NCI-H524 (cell line): ENCODE data around the gene APBB1.

Experiments used
- DNase-seq, 2 experiments: peaks; one replicate each; lab custom pipeline; 2025; lab: John Stamatoyannopoulos, UW

APBB1 gene

DNA sequence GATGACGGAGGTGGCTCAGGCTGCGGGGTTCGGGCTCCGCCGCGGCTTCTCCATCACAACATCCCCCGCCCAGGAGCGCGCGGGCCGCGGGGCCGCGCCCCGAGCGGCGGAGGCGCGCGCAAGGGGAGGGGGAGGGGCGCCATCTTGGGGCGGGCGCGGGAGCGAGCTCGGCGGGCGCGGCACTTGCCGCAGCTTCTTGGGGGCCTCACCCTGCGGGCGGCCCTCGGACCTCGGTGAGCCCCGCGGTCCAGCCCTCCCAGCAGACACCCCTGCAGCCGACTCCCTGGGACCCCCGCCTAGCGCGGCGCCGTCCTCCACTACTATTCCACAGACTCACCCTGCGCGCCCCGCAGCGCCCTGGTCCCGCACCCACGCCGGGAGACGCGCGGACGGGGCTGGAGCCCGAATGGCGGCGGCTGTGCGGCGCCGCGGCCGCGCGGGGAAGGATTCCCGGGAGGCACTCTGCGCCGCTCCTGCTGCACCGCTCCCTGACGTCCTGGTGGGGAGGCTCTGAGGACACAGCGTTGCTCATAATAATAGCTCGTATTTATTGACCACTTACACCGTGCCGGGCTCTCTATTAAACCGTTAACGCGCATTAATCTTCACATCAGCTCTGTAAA is at the start of gene APBB1:
Gene APBB1 (minus strand): TSS at position 86 of the 623 bp plus-strand sequence. CDS start 7,747 bp downstream, outside the sequence.
- peak; percentile 52 to 68 for DNase-seq

DNA sequence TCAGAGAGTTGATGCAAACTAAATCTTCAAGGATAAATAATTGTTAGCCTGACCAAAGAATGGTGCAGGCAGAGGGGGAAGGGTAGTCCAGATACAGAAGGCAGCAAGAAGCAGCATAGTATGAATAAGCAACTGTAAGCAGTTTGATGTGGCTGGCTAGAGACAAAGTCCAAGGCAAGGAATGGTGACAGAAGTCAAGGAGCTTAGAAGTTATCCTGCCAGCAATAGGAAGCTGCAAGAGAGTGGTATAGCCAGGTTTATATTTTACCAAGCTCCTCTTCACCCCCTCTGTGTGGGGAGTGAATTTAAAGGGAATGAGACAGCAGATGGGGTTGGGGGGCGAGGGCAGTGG is 40.2 kb upstream of the APBB1 start:
- no peak for DNase-seq

DNA sequence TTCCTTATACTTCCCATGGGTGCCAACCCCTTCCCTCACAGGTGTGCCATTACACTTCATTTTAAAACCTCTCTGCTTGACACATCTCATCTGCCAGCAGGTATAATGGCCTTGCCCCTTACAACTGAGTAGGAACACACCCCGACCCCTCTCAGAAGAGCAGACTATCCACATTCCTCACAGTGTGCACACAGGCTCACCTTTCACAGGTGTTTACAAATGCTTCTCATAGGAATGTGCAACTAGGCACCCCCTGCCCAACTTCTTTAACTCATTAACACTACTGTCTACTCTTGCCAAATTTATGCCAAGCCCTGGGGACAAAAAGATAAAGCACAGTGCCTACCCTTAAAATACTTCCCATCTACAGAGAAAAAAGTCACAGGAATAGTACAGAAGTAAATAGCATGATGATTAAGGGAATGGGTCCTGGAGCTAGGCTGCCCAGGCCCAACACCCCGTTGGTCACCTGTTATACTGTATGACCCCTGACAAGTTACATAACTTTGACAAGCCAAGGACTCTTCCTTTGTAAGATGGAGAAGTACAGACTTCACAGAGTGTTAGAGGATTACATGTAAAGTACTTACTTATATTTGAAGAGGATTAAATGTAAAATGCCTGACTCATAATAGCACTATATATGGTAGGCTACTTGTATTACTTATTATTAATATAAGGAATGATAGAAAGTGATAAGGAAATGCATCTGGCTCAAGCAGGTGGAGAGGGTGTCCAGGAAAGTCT is 39.6 kb upstream of the APBB1 start:
- DNase-seq: no peak

DNA sequence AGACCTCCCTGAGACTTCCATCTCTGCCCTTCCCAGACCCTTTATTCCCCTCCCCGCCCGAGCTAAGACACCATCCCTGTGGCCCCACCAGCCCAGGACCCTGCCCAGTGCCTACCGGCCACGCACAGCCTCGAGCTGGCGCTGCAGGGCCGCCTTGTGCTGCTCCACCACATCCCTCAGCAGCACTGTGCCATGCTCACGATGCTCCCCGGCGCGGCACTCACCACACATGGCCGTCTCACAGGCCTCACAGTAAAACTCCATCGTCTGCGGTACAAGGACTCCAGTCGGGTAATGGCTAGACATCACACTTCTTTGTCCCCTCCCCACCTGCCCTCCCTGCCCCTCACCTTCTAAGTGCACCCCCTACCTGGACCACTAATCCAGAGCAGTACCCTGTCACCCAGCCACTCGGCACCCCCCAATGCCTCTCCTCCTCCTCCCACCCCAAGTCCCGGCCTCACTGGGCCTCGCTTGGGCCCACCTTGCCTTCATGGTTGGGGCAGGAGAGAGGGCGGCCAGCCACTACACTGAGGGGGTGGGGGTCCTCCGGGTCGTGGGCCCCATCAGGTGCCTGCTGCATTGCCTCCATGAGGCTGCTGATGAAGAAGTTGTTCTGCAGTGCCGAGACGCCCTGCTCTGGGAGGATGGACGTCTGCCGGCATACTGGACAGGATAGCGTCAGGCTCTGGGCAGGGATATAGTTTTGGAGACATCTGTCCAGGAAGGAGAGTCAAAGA is 38.9 kb upstream of the APBB1 start:
- no peak for DNase-seq

DNA sequence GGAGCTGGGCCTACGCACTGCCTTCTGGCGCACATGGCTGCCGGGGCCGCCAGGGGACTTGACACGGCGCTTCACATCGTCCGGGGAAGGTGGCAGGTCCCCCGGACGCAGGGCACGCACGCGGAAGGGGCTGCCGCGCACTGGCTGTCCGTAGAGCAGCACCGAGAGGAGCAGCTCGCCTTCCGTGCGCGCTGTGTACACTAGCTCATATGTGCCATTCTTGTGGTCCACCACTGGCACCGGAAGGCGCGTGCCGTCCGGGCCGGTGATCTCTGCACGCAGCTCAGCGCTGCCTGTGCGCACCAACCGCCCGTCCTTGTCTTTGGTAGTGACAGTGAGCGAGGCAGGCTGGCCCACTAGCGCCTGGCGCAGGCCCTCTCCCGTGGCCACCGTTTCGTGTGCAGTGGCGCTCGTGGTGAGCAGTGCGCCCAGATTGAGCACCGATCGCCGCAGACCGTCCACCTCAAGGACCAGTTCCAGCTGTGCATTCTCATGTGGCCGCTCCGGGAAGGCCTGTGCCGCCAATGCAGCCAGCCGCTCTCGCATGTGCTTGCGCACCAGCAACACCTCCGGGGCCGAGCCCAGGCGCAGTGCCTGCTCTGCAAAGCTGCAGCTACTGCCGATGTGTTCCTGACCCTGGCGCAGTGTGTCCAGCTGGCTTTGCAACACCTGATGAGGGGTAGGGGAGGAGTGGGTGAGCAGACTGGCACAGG is 37.6 kb upstream of the APBB1 start:
- DNase-seq: no peak

DNA sequence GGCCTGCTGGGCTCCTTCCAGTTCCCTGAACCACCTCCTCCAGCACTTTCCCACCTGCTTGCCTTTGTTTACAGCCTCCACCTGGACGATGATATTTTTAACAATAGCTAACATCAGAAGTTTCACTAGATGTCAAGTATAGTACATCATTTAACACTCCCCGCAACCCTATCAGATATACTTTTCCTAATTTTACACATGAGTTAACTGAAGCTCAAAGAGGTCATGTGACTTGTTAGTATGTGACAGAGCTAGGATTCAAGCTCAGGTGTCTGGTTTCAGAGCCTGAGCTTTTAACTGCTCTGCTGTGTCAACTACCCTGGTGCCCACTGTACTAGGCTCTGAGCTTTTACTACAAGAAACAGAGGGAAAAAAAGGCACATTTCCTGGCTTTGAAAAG is 36.2 kb upstream of the APBB1 start:
- no peak for DNase-seq

DNA sequence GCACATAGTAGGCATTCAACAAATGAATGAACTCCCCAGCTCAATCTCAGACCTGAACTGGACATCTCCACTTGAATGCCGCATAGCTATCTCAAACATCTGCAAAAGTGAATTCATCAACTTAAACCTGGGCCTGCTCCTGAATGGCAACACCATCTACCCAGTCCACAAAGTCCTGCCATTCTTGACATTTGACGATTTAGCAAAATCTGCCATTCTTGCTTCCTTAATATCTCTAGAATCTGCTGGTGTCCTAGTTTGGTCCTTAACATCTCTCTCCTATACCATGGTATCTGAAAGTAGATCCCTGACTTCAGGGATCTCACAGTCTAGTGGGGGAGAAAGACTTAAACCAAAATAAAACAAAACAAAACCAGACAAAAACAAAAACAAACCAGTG is 34.3 kb upstream of the APBB1 start:
- no peak for DNase-seq

DNA sequence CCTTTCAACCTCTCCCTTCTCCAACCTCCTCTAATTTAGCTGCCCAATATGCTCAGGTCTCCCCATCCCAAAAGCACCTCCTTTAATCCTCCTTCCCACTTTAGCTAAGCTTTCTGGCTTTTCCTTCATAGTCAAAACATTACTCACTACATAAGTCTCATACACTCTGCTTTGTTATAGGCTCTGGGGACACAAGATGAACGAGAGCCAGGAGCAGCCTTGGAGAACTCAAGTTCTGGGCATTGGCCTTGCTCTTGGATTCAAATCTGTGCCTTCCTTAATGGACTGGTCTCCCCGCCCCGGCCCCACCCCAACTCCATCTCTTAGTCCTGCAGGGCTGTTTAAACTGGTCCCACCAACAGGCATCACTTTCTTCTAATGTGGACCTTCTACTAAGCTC is 33.3 kb upstream of the APBB1 start:
- no peak for DNase-seq

DNA sequence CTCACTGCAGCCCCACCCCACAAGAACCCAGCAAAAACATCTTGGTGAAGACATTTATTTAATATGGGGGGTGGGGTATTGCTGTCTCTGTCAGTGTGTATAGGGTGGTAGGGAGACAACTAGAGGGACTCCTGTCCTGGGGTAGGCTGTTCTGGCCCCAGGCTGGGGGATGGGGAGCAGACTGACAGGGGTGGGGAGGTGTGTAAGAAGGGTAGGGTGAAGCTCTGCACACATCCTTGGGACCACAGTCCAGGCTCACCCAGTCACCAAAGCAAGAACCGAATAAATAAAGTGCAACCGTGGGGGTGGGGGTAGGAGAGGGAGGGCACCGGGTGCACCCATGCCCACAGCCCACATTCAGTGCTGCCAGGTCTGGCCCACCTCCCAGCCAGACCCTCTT is 29.7 kb upstream of the APBB1 start:
- DNase-seq: no peak

DNA sequence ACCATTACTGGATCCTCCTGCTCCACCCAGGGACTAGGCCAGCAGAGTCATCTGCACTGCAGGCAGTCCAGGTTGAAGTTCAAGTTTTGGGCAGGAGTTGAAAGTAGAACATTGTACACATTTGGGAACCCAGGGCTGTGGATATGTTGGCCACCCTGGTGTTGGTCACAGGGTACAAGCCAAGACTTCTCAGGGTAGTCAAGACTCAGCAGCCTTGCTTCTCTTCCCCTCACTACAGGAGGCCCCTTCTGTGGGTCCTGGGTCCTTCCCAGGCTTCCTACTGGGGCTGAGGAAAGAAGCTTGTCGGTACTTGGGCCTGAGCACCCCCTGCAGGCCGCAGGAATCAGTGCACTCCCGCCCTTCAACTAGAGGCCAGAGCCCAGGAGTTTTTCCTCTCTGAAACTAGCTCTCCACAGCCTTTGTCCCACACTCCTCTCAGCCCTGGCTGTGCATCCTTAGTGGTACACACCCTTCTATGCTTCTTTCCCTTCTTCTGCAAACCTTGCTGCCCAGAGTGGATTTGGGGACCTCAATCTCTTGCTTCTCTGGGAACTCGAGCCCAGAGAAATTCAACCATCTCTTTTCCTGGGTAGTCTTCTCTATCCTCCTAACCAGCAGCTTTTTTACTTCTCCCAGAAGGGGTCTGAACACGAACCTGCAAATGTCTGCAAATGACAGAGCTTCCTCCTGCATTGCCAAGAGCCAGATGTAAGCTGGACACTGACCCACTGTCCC is 24.5 kb upstream of the APBB1 start:
- DNase-seq: peak; percentile 1 to 25

DNA sequence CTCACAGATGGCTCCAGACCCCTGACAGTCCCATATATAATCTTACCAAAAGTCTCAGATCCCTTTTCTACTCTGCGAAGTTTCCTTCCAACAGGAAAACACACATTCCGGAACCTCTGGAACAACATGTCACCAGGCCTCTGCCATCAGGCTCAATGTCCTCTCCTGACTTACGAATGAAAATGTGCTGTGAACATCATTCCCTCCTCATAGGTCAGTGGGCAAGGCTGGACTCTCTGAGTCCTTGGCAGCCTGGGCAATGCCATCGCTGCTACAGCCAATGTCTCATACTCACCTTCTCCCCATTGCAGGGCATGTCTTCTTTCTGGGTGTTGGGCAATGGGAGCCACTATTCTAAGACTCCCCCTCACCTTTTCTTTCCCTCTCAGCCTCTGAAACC is 23.5 kb upstream of the APBB1 start:
- no peak for DNase-seq

DNA sequence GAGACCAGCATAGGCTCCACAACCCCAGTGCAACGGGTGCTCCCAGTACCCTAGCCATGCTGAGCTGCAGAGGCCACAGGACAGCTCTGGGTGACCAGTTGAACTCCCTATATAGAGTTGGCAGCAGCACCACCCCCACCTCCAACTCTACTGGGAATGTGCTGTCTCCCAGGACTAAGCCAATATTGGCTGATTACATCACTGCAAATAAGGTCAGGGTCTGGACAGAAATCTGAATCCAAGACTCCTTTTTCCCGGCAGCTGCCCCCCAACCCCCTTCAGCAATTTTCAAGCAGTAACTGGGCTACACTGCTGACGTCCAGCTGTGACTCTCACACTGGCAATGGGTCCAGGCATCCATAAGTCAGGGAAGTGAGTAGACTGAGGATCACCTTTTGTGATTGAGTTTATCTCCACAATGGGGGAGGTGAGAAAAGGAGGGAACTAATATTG is 22.0 kb upstream of the APBB1 start, which contains the start of gene HPX:
Gene HPX (minus strand): TSS at position 82 of the 453 bp plus-strand sequence. CDS start 24 bp downstream, at position 58.
- no peak for DNase-seq

DNA sequence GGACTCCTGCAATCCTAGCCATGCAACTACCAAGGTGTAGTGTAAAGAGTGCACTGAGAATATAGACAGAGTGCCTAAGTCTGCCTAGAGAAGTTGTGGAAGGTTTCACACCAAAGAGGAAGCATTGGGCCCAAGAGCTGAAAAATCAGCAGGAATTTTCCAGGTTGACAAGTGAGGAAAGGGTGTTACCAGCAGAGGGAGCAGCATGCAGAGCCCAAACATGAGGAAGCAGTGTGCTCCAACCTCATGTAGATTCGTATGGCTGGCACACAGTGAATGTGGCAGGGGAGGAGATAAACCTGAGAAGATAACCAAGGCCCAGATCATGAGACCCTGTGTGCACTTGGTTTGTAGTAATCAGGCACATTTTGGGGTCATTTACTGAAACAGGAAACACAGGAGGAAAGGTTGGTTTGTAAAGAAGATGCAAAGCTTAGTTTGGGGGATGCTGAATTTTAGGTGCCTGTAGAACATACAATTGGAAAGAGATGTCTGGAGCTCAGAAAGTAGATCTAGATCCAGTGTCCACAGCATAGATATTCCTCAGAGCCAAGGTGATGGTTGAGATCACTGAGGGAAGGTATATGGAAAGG is 20.2 kb upstream of the APBB1 start:
- peak in 1 of 2 experiments; percentile 49 for DNase-seq

DNA sequence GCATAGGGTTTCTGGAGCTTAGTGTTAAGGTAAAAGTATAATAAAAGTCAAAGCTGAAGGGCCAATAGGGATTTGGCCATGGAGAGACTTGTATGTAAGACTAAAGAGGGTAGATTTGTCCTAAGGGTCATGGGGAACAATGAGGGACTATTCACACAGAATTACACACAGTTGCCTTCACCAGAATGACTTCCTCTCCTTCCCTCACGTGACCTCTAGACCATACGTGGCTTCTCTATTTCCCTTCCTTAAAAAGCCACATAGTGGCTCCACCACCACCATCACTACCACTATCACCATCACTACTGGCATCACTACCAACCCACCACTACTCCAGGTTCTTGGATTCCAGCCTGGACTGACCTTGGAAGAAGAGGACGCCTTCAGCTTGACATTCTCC is 19.1 kb upstream of the APBB1 start:
- DNase-seq: no peak

DNA sequence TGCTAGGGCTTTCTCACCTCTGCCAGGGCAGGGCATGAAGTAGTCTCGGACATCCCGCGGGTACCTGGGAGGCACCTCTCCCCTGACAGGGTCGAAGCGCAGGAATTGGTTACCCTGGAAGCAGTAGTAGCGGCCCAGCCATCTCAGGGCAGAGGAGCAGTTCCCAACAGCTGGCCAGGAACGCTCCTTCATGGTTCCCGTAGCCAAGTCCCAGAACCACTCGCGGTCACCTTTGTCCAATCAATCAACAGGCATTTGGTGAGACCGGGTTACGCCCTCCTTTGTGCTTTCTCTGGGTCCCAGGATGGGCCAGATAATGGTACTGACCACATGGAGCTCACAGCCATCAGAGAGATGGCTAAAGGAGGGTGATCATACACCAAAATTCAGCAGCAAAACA is 18.5 kb upstream of the APBB1 start:
- no peak for DNase-seq

DNA sequence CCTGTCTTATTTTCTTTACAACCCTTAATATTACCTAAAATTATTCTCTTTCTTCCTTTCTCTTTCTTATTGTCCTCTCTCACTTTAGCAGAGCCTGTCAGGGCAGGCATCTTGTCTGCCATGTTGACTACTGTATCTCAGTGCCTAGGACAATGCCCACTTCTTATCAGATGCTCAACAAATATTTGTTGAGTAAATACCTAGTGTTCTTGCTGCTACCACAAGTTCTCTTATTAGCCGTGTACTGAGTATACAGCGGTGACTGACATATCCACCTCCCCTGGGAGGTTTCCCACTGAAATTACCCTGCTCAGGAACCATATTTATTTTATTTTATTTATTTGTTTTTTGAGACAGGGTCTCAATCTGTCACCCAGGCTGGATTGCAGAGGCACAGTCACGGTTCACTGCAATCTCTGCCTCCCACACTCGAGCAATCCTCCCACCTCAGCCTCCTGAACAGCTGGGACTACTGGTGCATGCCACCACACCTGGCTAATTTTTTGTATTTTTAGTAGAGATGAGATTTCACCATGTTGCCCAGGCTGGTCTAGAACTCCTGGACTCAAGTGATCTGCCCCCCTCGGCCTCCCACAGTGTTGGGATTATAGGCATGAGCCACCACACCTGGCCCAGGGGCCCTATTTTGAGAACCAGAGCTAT is 15.2 kb upstream of the APBB1 start:
- DNase-seq: no peak

DNA sequence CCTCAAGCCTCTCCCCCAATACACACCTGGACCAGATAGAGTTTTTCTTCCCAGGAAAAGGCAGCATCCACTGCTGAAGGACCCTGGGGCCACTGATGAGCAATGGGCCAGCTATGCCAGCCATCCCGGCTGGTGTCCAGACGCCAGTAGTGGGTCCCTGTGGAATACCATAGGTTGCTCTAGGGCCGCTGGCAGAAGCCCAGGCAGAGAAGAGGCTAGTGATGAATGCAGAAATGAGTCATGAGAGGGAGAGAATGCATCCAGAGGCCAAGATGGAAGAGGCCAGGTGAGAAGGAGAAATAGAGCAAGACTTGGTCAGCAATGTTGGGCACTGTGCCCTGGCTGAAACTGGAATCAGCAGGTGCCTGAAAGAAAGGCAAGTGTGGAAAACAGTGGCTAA is 13.0 kb upstream of the APBB1 start:
- DNase-seq: no peak

DNA sequence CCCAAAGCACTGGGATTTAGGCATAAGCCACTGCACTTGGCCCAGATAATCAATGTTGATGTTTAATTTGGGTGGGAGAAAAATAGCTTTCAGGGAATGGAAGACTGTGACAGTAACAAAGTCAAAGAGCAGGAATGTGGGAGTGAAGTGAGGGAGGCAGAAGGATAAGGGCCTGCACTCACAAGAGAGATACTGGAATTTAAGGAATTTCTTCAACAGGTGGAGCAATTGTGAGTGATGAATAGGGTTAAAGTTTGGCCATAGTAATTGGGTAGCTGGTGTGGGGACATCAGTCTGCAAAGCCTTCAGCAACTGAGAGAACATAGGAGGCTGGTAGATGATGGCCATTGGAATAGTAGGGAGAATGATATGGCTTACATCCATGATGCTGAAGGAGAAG is 8.6 kb upstream of the APBB1 start:
- DNase-seq: no peak

DNA sequence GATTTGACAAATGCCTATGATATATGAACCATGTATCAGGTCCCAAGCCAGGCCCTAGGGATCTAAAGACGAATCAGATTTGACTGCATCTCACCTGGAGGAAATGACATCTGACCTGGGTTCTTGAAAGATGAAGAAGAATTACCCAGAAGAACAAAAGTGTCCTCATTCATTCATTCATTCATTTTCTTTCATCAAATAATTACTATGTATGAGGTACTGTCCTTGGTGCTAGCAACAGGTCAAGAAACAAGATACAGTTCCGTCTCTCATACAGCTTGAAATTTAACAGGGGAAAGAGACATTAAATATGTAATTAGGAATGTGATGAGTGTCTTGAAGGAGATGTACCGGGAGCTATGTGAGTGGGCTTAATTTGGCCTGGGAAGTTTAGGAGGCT is 1.8 kb upstream of the APBB1 start:
- DNase-seq: no peak

DNA sequence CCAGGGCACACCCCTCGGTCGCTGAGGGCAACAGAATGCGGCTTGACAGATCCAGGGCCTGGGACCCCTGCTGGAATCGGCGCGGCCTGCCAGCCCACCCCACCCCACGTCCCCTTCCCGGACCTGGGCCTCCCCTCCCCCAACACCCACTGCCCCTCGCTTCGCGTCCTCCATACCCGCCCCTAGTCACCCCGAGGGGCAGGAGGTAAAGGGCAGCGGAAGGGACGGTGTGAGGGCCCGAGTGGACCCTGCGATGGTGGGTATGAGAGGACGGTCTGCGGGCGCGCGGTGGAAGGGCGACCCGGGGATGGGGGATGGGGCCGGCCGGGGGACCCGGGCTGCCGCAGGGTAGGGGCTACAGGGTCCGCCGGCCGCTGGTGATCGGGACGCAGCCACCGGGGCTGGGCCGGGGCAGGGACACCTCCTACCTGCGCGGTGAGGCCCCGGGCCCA is 311 bp downstream of the APBB1 start:
- DNase-seq: no peak
